Upper lobe of left lung (tissue), 6 donors: Measurements from ENCODE around the gene SLC1A2. TPM values are rescaled to one million over a fixed set of nuclear protein-coding genes. Genes with fewer than 3 reads are reported as not detected.

Source experiments
- ATAC-seq, 2 donors: fragments of 200-7000 bp; cut with Tn5 transposase; one replicate each; pipeline ENCODE4 v1.9.1; 2022; ENCODE audit warnings: mild to moderate bottlenecking in 2 of 2, moderate library complexity in 2 of 2; ENCODE audit not compliant: low FRiP score in 2 of 2
- DNase-seq, 2 donors: peaks; one replicate each; pipeline ENCODE4 v3.0.0-alpha.2; 2019 to 2020
- H3K27ac ChIP-seq, 4 donors: fragments of 200-600 bp; sonication (generic); one replicate each; pipeline ENCODE4 v1.5.1; 2016 to 2019
- H3K27me3 ChIP-seq, 4 donors: fragments of 200-600 bp; sonication (generic); one replicate each; pipeline ENCODE4 v1.5.1; 2017 to 2019
- H3K36me3 ChIP-seq, 4 donors: fragments of 200-600 bp; sonication (generic); one replicate each; pipeline ENCODE4 v1.5.1; 2016 to 2019
- H3K4me1 ChIP-seq, 4 donors: fragments of 200-600 bp; sonication (generic); one replicate each; pipeline ENCODE4 v1.5.1; 2018 to 2019
- H3K4me3 ChIP-seq, 4 donors: fragments of 200-600 bp; sonication (generic); one replicate each; pipeline ENCODE4 v1.5.1; 2017 to 2019; ENCODE audit warnings: mild to moderate bottlenecking in 2 of 4, moderate library complexity in 1 of 4
- H3K9me3 ChIP-seq, 4 donors: fragments of 200-600 bp; sonication (generic); one replicate each; pipeline ENCODE4 v1.5.1; 2018 to 2019
- CTCF ChIP-seq, 6 experiments: fragments of 450-650 bp in 4 of 6; fragments of 200-600 bp in 2 of 6; sonication (generic) in 2 of 6; IDR thresholded peaks; one replicate each; pipeline ENCODE4 v1.5.1; 2016 to 2019; ENCODE audit warnings: antibody characterized with exemption in 6 of 6
- EP300 ChIP-seq, 4 donors: sonication (generic); formaldehyde crosslinking; IDR thresholded peaks; one replicate each; pipeline ENCODE4 v1.5.1; 2017; ENCODE audit warnings: antibody characterized with exemption in 4 of 4, control low read depth in 2 of 4
- POLR2A ChIP-seq, 4 donors: fragments of 450-650 bp; IDR thresholded peaks; one replicate each; pipeline ENCODE4 v1.5.1; 2016 to 2017; ENCODE audit warnings: antibody characterized with exemption in 4 of 4, mild to moderate bottlenecking in 2 of 4
- POLR2AphosphoS5 ChIP-seq, 2 donors: sonication (generic); formaldehyde crosslinking; IDR thresholded peaks; one replicate each; pipeline ENCODE4 v1.5.1; 2017; ENCODE audit warnings: antibody characterized with exemption in 2 of 2
- WGBS, 2 donors: methylation state at CpG; one replicate each; pipeline ENCODE4 v1.1.5; 2017 to 2018; 5-methylcytosine and 5-hydroxymethylcytosine counted together
- total RNA-seq, 6 donors: library from RNA; depleted of rRNA in 4 of 6; stranded (reverse); fragments of >200 nt in 4 of 6; gene quantifications; one replicate each; pipeline versions ENCODE4 v1.1.0 to v1.2.1, GENCODE V29; 2016 to 2021
- donor health status: DM: no; HTN: no; CAD: no; lungs with moderate emphysema.
- donor health status: DM: no; HTN: yes; CAD: no; lungs with severe emphysema.

SLC1A2 gene
- total RNA-seq, 6 donors from 2014 or later, result 1.5 to 3.1 (median 2.0) TPM

GRCh38 chr11:35318977-35319925 lies 100.1 kb downstream of the SLC1A2 start:
- TF ChIP-seq EP300 (IDR thresholded peaks at IDR 0.05) (no peak), POLR2A (IDR thresholded peaks at IDR 0.05) (no peak), CTCF (IDR thresholded peaks at IDR 0.05) (no peak), POLR2AphosphoS5 (IDR thresholded peaks at IDR 0.05) (no peak)
- Histone ChIP-seq H3K27me3 (no peaks in the 10 kb centered on the region), H3K4me3 (no peak overlapping the region), H3K27ac (no peak overlapping the region), H3K36me3 (no peaks in the 10 kb centered on the region), H3K9me3 (no peaks in the 10 kb centered on the region), H3K4me1 (no peaks in the 10 kb centered on the region)
- 53 to 58% methylated on average over 5 of the region's 5 CpGs for WGBS, 2 donors
- ATAC-seq (no peak), DNase-seq (no peak)

- no peak for ATAC-seq
- no peak for TF ChIP-seq EP300 (IDR thresholded peaks at IDR 0.05)
- no peak for TF ChIP-seq POLR2A (IDR thresholded peaks at IDR 0.05)
- no peak for TF ChIP-seq CTCF (IDR thresholded peaks at IDR 0.05)
- no peak for TF ChIP-seq POLR2AphosphoS5 (IDR thresholded peaks at IDR 0.05)
- WGBS, 2 donors, result 79 to 94% methylated on average over 1 of the region's 1 CpG
- Histone ChIP-seq H3K4me3 (no peak overlapping the region), H3K27ac (no peak overlapping the region), H3K36me3 (no peaks in the 10 kb centered on the region), H3K4me1 (no peaks in the 10 kb centered on the region), H3K27me3 (no peaks in the 10 kb centered on the region), H3K9me3 (no peaks in the 10 kb centered on the region)
- DNase-seq, result no peak
Observed at GRCh38 chr11:35318309-35318708, 101.0 kb downstream of the SLC1A2 start.

DNA sequence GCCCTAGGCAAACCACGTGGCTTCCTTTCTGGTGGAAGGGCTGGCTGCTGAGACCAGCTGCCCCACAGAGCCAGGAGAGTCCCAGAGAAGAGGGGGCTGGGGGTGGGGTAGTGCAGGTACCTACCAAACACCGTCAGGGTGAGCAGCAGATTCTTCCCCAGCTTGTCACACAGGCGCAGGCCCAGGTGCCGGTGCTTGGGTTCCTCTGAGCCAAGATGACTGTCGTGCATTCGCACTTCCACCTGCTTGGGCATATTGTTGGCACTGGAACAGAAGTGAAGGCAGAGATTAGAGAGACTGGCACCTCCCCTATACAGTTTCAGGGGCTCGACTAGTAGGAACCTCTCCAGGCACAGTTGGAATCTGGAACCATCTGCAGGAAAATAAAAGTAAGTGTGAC lies 102.1 kb downstream of the SLC1A2 start:
- TF ChIP-seq POLR2A (IDR thresholded peaks at IDR 0.05), result no peak
- TF ChIP-seq EP300 (IDR thresholded peaks at IDR 0.05), result no peak
- TF ChIP-seq POLR2AphosphoS5 (IDR thresholded peaks at IDR 0.05), result no peak
- no peak for TF ChIP-seq CTCF (IDR thresholded peaks at IDR 0.05)
- Histone ChIP-seq H3K27me3 (no peaks in the 10 kb centered on the region), H3K4me1 (no peaks in the 10 kb centered on the region), H3K9me3 (no peaks in the 10 kb centered on the region), H3K36me3 (no peaks in the 10 kb centered on the region), H3K27ac (no peak overlapping the region), H3K4me3 (no peak overlapping the region)
- DNase-seq (peak in 1 of 2 donors; percentile 32), ATAC-seq (no peak)
- 85 to 91% methylated on average over 6 to 7 of the region's 7 CpGs for WGBS, 2 donors

DNA sequence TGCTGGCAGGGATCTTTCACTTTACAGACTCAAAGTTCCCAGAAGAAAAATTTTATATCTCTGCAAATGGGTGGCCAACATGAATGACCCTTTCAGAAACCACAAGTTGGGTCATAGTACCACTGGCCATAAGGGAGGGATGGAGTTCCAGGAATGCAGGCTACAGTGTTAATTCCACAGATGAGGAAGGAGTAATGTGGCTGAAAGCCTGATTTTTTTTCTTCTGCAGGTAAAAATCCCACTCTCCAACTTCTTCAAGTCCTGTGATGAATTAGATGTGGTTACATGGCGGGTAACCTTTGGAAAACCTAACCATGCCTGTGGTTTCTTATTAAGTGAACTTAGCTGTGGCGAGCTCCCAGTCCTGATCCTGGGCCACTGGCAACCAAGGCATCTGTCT lies 103.2 kb downstream of the SLC1A2 start:
- Histone ChIP-seq H3K4me1 (peaks cover 0 to 4% (median 0%) of the 10 kb centered on the region in 4 donors), H3K9me3 (no peaks in the 10 kb centered on the region), H3K36me3 (no peaks in the 10 kb centered on the region), H3K4me3 (no peak overlapping the region), H3K27me3 (no peaks in the 10 kb centered on the region), H3K27ac (no peak overlapping the region)
- TF ChIP-seq EP300 (IDR thresholded peaks at IDR 0.05), result no peak
- TF ChIP-seq CTCF (IDR thresholded peaks at IDR 0.05), result no peak
- TF ChIP-seq POLR2AphosphoS5 (IDR thresholded peaks at IDR 0.05), result no peak
- no peak for TF ChIP-seq POLR2A (IDR thresholded peaks at IDR 0.05)
- no peak for ATAC-seq
- 82 to 83% methylated on average over 2 of the region's 2 CpGs for WGBS, 2 donors
- no peak for DNase-seq
